LNCaP clone FGC (cell line): ENCODE measurements around the gene ANKRD52.
A peak's percentile ranks its signal among the peaks of the same experiment; 100 is the strongest.

Source experiments
- DNase-seq: peaks from one replicate; pipeline ENCODE4 v3.0.0-alpha.2; 2011; ENCODE audit warnings: low read depth
- H3K4me3 ChIP-seq: 2 replicates; pipeline ENCODE4 v1.5.1; 2011; ENCODE audit warnings: mild to moderate bottlenecking, low read depth, low read length, control low read depth
- CTCF ChIP-seq: IDR thresholded peaks from 2 replicates; pipeline ENCODE4 v1.5.1; 2012; ENCODE audit warnings: mild to moderate bottlenecking; ENCODE audit not compliant: control insufficient read depth, insufficient read depth; ENCODE audit errors: extremely low read depth

Gene ANKRD52

GRCh38 chr12:56299853-56300643, 41.9 kb upstream of the ANKRD52 start, which contains the start of gene CS:
Gene CS, minus strand, starts transcription at chr12:56300330. Its CDS starts 129 bp downstream, at chr12:56300201.
- H3K4me3 ChIP-seq = peak within 1 kb of the TSS; percentile 98
- peak; percentile 95 for DNase-seq
- no peak for TF ChIP-seq CTCF

GRCh38 chr12:56299308-56299852, 41.2 kb upstream of the ANKRD52 start:
- TF ChIP-seq CTCF = no peak
- peak; percentile 69 for DNase-seq
- H3K4me3 ChIP-seq = peak overlapping the region; percentile 98

GRCh38 chr12:56298828-56299227, 40.6 kb upstream of the ANKRD52 start:
- TF ChIP-seq CTCF = no peak
- peak overlapping the region; percentile 98 for H3K4me3 ChIP-seq

GRCh38 chr12:56297400-56297799, 39.2 kb upstream of the ANKRD52 start:
- H3K4me3 ChIP-seq = no peak overlapping the region
- TF ChIP-seq CTCF = no peak
- DNase-seq = no peak

More at GRCh38 chr12:56298828-56299227, 40.6 kb upstream of the ANKRD52 start:
- no peak for DNase-seq

GRCh38 chr12:56296295-56296694, 38.1 kb upstream of the ANKRD52 start:
- no peak for DNase-seq
- no peak for TF ChIP-seq CTCF
- H3K4me3 ChIP-seq = no peak overlapping the region

- TF ChIP-seq CTCF = no peak
- no peak overlapping the region for H3K4me3 ChIP-seq
- DNase-seq = no peak
Measured at GRCh38 chr12:56293795-56294194, 35.6 kb upstream of the ANKRD52 start.
